Tongue (tissue), 2 donors: ENCODE results near the gene LBR. TPM values are rescaled to one million over a fixed set of nuclear protein-coding genes. Genes with fewer than 3 reads are reported as not detected.
"Not testable (repeated sequence)": the region's sequence is repeated elsewhere in the genome, so short reads cannot be mapped to it uniquely, and the experiment has no call there.

ENCODE experiments used
- DNase-seq: peaks from one replicate; pipeline ENCODE4 v3.0.0-alpha.2; 2015
- total RNA-seq: library from RNA; depleted of rRNA; stranded (reverse); fragments of >200 nt; gene quantifications from one replicate; pipeline ENCODE4 v1.2.3, GENCODE V29; 2014

The LBR gene
- 42.7 TPM for total RNA-seq

- no peak for DNase-seq
These were observed at the start of gene LBR for GRCh38 chr1:225427235-225428067. LBR (minus strand) TSS chr1:225428038; CDS start chr1:225424075, 3,963 bp downstream.

- DNase-seq: no peak
These were observed 49.6 kb upstream of the LBR start for GRCh38 chr1:225477296-225477911.

GRCh38 chr1:225476538-225476988, 48.7 kb upstream of the LBR start:
- no peak for DNase-seq

- no peak for DNase-seq
These were observed 48.3 kb upstream of the LBR start for GRCh38 chr1:225476100-225476511.

- DNase-seq: peak; percentile 83
These were observed 47.4 kb upstream of the LBR start for GRCh38 chr1:225474986-225475820.

- DNase-seq: no peak
These were observed 46.7 kb upstream of the LBR start for GRCh38 chr1:225474439-225474985.

- DNase-seq: not testable (repeated sequence)
These were observed 46.0 kb upstream of the LBR start for GRCh38 chr1:225473676-225474438.

- not testable (repeated sequence) for DNase-seq
These were observed 45.4 kb upstream of the LBR start for GRCh38 chr1:225473266-225473665.

- no peak for DNase-seq
These were observed 43.8 kb upstream of the LBR start for GRCh38 chr1:225471453-225472301.

- no peak for DNase-seq
These were observed 43.2 kb upstream of the LBR start for GRCh38 chr1:225471109-225471452.

GRCh38 chr1:225470211-225471108, 42.6 kb upstream of the LBR start:
- DNase-seq: peak; percentile 59

GRCh38 chr1:225469051-225469450, 41.2 kb upstream of the LBR start:
- no peak for DNase-seq

GRCh38 chr1:225468270-225469020, 40.6 kb upstream of the LBR start:
- no peak for DNase-seq

- no peak for DNase-seq
These were observed 39.6 kb upstream of the LBR start for GRCh38 chr1:225467193-225468020.

GRCh38 chr1:225466848-225467192, 39.0 kb upstream of the LBR start:
- DNase-seq: no peak

GRCh38 chr1:225465793-225466517, 38.1 kb upstream of the LBR start:
- DNase-seq: no peak
